Activated naive CD4-positive, alpha-beta T cell treated with Interleukin-2 at 50 U/mL for 16 hours (primary cell): ENCODE data around the gene KCTD3.

ENCODE experiments used
- DNase-seq: peaks from one replicate; pipeline ENCODE4 v3.0.0-alpha.2; 2020

Gene KCTD3

DNA sequence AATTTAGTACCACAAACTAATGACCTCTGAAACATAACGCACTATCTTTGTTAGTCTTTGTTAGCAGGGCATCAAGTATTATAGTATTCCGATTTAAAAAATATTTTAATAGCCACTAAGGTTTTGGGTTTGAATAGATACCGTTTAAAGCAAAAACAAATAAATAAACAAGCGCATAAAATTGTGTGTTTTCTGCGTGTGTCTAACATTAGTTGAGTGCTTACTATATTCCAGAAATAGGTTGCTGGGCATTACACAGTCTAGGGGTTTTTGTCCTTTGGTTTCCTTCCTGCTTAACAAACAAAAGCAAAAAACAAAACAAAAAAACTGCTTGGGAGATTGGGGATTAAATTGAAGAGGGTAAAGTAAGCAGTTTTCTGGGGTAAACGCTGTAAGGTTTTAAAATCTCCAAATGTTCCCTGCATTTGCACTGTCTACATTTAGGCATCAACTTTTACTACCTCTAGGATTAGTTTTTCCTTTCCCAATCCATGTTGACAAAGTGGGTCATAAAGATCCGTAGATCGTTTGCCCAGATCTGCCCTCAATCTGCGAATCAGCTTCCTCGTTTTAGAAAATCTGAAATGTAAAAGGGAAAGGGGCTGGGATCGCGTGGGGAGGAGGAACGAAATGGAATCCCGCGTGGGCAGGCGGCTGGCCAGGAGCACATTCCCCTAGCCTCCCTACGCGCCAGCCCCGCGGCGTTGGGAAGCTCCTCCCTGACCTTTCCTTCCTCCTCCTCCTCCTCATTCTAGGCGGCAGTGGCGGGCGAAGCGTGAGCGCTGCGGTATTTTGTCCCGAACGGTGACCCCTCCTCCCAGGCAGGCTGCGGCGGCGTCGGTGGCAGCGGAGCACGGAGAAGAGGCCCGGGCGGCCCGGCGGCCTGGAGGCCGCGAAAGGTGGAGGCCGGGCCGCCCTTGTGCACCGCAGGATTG lies at the start of gene KCTD3:
Gene KCTD3 (plus strand): TSS at position 749 of the 935 bp plus-strand sequence. CDS start 382 bp downstream, outside the sequence.
- peak; percentile 29 for DNase-seq

DNA sequence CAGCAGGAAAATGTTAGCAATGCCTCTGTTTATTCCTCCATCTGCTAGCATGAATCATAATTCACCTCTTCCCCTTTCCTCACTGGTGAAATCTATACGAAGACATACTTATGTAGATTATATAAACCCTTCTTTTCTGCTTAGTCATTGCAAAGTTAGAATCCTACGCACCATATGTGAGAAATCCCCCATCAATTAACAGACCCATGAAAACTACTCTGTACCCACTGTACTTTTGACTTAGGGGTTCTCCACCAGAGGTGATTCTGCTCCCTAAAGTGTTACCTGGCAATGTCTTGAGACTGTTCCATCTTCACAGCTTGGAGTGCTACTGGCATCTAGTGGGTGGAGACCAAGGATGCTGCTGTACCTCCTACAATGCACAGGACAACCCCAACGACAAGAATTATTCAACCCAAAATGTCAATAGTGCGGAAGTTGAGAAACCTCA lies 49.6 kb upstream of the KCTD3 start:
- DNase-seq: no peak

DNA sequence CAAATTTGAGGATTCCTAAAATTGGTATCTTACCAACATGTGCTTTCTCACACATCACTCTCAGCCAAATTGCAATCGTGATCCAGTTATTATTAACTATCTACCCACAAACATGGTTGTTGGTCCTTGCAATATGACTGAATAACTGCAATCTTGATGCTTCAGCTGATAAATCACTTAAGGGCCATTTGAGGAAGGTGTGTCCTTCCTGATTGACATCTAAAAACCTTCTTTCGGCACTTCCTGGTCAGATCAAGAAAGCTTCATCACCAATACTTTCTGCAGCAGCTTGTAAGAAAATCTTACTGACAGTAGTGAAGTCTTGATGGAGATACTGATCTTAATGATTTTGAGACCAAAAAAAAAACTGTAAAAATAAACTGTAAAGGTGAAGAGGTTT lies 48.5 kb upstream of the KCTD3 start:
- no peak for DNase-seq

DNA sequence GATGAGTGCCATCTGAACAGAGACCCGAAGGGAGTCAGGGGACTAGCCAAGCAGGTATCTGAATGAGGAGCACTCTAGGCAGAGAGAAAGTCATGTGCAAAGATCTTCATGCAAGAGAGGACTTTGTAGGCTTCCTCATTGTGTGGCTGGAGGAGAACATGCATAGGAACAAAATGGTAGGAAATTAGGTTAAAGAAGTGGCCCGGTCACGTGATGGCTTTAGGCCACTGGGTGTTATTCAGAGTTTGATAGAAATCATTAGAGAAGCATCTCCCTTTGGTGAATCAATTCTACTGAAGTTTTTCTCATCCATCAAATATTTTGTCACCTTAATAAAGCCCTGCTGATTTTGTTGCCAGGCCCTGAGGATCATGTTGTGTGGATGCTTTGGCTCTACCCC lies 45.8 kb upstream of the KCTD3 start:
- no peak for DNase-seq

GRCh38 chr1:215523128-215523861 lies 43.8 kb upstream of the KCTD3 start:
- DNase-seq: no peak

DNA sequence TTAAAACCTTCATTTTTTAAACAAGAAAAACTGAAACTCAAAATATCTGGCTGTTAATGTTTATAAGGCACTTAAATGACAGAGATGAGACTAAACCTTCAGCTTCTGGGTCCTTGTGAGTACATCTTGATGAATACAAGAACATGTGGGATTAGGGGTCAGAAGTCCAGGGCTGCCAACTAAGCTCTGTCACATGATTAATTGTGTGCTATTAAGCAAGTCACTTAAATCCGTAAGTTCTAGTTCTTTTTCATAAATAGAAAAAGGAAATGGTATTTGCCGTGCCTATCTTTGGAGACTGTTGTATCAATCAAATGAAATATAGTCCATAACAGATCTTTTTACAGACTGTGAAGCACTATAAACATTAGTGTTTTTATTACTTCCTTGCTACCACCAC lies 43.2 kb upstream of the KCTD3 start:
- DNase-seq: no peak

DNA sequence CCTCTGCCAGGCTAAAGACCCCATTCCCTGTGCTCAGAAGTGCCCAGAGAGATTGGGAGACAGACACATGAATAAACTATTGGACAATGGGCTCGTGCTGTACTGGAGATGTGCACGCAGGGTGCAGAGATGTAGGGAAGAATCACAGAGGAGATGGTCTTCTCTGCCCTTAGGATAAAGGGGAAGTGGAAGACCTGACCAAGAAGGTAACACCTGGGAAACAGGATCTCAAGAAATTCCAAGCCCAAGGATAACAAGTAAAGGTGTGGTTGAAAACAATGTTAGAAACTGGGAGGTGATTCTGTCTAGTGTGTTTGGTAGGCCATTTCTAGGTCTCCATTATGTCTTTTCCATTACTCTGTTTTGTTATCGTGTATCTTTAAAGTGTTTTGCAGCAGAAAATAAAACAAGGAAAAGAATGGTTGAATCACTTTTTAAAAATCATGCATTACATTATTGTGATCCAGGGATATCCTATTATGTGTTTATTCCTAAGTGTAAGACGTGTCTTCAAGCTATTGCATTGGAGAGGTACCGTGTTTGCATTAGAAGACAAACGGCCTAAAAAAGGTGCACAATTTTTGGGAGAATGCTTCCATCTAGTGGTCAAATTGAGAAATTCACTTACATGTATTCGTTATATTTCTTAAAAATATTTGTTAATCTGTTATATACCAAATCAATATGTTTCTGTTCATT lies 40.8 kb upstream of the KCTD3 start:
- DNase-seq: no peak

- DNase-seq: no peak
These were observed 40.3 kb upstream of the KCTD3 start for GRCh38 chr1:215526846-215527151.

DNA sequence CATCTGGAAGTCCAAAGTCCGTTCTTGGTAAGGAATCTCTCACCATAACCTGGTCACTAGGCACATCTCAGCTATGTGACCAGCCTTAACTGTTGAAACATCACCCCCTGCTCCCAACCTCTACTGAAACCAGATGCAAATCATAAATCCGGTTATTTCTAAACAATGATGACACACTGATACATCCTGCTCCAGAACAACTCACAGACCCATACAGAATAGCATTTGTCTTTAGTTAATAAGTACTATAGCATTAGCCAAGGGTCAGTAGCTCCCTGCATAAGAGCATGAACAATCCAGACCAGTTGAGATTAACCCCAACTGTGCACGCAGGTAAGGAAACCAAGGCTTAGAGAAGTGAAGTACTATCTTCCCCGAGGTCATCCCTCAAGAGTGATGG lies 38.0 kb upstream of the KCTD3 start:
- no peak for DNase-seq

- DNase-seq: no peak
These were observed 37.5 kb upstream of the KCTD3 start for GRCh38 chr1:215529571-215529970.

DNA sequence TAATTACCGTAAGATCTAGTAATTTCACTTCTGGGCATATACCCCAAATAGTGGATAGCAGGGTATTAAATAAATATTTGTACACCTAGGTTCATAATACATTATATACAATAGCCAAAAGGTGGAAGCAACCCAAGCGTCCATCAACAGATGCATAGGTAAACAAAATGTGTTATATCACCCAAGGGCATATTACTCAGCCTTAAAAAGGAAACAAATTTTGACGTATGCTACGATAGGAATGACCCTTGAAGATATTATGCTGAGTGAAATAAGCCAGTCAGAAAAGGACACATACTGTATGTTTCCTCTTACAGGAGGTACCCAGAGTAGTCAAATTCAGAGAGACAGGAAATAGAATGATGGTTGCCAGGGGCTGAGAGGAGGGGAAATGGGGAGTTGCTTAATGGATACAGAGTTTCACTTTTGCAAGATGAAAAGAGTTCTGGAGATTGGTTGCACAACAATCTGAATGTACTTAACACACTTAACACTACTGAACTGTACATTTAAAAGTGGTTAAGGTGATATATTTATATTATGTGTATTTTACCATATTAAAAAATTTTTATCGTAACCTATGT lies 36.6 kb upstream of the KCTD3 start:
- no peak for DNase-seq

DNA sequence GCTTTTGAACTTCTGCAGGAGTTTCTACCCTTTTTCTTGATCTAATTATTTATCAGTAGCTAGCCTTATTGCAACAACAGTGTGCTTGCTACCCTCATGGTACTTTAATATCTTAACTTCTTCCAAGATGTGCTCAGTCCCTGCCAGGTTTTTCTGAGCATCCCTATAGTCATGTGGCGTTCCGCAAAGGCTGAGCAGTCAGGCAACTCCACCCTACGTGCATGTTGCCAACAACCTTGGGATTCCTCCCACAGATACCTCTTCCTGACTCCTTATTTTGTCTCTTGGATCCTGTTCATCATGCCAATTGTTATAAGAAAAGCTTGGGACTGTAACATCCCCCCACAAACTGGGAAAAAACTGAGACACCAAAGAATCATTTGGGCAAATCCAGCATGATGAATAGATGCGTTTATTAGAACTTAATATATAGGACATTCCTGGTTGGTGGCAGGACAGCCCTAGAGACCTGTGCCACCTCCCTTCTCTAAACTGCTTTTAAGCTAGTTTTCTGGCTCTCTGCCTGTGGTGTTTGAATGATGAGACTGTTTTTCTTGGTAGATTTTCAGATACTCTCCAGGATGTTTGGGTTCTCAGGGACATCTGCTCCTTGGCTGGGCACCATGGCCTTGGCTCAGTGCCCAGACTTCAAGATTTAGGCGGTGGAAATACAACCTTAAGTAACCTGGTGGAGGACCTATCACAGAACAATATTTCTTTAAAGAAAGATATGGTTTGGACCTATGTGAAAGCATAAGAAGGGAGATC lies 27.1 kb upstream of the KCTD3 start:
- no peak for DNase-seq

GRCh38 chr1:215542301-215542700 lies 24.8 kb upstream of the KCTD3 start:
- DNase-seq: no peak

DNA sequence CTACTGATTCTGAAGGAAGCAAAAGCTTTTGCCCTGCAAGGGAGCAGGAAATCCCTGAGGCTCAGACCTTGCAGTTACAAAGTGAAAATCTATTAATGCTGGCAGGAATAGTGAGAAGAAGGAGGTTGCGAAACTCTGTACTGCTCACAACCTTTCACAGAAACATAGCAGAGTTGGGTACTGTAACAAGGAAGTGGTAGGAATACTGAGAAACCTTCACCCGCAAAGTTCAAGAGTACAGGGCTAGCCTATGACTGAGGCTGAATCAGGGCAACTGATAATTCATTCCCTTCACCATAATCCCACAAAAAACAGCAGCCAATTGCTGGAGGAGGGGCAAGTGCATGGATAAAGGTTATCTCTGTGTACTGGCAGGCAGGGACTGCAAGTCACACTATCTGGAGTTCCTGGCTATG lies 23.9 kb upstream of the KCTD3 start:
- DNase-seq: no peak

- no peak for DNase-seq
These were observed 23.3 kb upstream of the KCTD3 start for GRCh38 chr1:215543806-215544205.

DNA sequence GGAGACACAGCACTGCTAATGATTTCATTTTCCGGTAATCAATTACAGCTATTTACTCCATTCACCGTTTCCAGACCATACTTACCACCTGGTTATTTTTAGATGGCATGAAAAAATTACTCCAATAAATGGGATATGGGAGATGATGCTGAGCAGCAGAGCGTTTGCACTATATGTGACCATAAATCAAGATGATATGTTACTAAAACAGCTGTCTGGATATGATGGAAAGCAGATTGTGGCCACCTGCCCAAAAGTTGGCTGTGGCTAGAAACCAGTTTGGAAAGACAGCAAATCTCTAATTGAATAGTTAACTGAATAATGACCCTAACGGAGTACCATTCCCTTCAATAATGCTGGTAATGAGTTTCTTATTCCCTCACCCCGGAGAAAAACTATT lies 22.5 kb upstream of the KCTD3 start:
- no peak for DNase-seq

GRCh38 chr1:215545096-215545495 lies 22.0 kb upstream of the KCTD3 start:
- no peak for DNase-seq

- DNase-seq: no peak
These were observed 20.1 kb upstream of the KCTD3 start for GRCh38 chr1:215547011-215547410.

DNA sequence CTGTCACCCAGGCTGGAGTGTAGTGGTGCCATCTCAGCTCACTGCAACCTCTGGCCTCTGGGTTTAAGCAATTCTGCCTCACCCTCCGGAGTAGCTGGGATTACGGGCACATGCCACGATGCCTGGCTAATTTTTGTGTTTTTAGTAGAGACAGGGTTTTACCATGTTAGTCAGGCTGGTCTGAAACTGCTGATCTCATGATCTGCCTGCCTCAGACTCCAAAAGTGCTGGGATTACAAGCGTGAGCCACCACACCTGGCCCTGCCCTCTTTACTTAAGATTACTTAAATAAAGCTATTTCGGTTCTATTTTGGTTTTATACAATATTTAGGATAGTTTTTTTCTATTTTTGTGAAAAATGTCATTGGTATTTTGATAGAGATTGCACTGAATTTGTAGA lies 15.3 kb upstream of the KCTD3 start:
- no peak for DNase-seq

- no peak for DNase-seq
These were observed 12.2 kb upstream of the KCTD3 start for GRCh38 chr1:215554865-215555264.

DNA sequence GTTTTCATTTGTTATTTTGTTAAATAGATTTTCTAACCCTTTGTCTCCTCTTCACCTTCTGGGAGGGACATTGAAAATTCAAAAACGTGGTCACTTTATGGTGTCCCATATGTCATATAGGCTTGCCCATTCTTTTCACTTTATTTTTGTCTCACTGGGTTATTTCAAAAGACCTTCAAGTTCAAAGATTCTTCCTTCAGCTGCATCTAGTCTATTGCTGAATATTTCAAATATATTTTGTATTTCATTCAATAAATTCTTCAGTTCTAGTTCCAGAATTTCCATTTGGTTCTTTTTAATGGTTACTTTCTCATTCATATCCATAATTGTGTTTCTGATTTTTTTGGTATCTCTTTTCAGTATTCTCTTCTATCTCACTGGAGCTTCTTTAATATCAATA lies 11.6 kb upstream of the KCTD3 start:
- no peak for DNase-seq

DNA sequence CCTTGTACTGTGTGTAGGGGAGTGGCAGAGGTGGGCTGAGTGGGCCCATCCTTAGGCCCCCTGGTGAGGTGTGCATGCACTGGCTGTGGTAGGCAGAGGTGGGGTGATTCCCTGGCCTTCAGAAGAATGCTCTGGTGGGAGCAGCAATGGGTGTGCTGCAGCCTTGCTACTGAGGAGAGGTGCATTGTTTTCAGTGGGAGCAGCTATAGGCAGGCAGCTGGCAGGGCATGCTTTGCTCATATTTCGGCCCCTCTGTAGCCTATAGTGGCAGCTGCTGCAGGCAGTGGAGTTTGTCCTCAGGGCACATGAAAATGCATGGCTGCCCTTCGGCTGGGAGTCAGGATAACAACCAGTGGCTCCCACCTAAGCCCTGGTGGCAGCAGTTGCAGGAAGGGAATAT lies 10.1 kb upstream of the KCTD3 start:
- DNase-seq: no peak
